ENCODE data around the gene SPECC1L. TPM values are rescaled to one million over a fixed set of nuclear protein-coding genes. Genes with fewer than 3 reads are reported as not detected.

SPECC1L gene
- total and polyA plus RNA-seq, 2 of the 8 experiments (the other 6 are each of a cell fraction or from before 2014, with no cell fraction given): 15.7 to 61.6 TPM

GRCh38 chr22:24303007-24303406 is 32.4 kb downstream of the SPECC1L start (continued):
- no peak for TF ChIP-seq CEBPB (IDR thresholded peaks at IDR 0.05; ENCODE audit: low read depth, low read length)
